LNCaP clone FGC (cell line): ENCODE data around the gene SHROOM3.
"Not testable (repeated sequence)": the region's sequence is repeated elsewhere in the genome, so short reads cannot be mapped to it uniquely, and the experiment has no call there.

Experiments
- DNase-seq: peaks from one replicate; pipeline ENCODE4 v3.0.0-alpha.2; 2011; ENCODE audit warnings: low read depth
- H3K4me3 ChIP-seq: 2 replicates; pipeline ENCODE4 v1.5.1; 2011; ENCODE audit warnings: mild to moderate bottlenecking, low read depth, low read length, control low read depth
- TF ChIP-seq, protein P1 (sequence below): IDR thresholded peaks from 2 replicates; pipeline ENCODE4 v1.5.1; 2012; ENCODE audit warnings: mild to moderate bottlenecking; ENCODE audit not compliant: control insufficient read depth, insufficient read depth; ENCODE audit errors: extremely low read depth

Gene SHROOM3

DNA sequence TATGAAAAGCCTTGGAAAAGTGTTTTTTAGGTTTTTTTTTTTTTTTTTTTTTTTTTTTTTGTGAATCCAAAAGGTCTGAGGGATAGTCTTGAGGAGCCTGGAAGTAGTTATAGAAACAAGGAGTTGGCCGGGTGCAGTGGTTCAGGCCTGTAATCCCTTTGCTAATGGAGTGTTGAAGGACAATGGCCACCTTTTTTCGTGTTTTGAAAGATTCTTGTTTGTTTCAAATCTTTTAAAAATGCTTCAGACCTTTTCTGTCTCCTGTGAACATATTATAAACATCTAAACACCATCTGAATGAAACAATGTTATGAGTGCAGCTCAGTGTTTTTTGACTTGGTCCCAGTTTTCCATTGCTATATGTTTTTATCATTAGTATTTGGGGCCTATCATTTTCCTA, 285.1 kb downstream of the SHROOM3 start:
- no peak for DNase-seq

DNA sequence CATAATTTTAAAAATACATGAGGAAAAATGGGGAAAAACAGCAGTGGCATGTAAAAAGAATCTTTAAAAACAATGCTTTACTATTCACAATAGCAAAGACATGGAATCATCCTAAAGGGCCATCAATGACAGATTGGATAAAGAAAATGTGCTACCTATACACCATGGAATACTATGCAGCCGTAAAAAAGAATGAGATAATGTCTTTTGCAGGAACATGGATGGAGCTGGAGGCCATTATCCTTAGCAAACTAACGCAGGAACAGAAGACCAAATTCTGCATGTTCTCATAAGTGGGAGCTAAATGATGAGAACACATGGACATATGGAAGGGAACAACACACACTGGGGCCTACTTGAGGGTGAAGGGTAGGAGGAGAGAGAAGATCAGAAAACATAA, 287.1 kb downstream of the SHROOM3 start:
- DNase-seq, H3K4me3 ChIP-seq: not testable (repeated sequence)

More for the DNA sequence above, 285.1 kb downstream of the SHROOM3 start:
- TF ChIP-seq, protein P1, sequence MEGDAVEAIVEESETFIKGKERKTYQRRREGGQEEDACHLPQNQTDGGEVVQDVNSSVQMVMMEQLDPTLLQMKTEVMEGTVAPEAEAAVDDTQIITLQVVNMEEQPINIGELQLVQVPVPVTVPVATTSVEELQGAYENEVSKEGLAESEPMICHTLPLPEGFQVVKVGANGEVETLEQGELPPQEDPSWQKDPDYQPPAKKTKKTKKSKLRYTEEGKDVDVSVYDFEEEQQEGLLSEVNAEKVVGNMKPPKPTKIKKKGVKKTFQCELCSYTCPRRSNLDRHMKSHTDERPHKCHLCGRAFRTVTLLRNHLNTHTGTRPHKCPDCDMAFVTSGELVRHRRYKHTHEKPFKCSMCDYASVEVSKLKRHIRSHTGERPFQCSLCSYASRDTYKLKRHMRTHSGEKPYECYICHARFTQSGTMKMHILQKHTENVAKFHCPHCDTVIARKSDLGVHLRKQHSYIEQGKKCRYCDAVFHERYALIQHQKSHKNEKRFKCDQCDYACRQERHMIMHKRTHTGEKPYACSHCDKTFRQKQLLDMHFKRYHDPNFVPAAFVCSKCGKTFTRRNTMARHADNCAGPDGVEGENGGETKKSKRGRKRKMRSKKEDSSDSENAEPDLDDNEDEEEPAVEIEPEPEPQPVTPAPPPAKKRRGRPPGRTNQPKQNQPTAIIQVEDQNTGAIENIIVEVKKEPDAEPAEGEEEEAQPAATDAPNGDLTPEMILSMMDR, result no peak
- H3K4me3 ChIP-seq, result no peak overlapping the region

DNA sequence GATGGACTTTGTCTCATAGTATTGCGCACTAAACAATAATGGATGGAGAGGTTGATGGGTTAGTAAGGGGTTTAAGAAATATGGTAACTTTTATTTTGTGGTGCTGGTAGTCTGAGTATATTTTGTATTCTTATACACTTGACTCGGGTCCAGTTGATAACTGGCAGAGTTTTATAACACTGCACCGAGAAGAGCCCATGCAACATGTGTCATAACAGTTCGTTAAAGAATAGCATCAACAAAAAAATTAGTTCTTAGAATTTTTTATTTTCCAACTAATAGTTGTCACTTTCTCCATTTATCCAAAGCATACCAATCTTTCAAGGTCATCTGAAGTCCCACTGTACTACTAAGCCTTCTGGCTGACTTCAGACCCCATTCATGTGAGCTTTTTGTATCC, 287.8 kb downstream of the SHROOM3 start:
- no peak for DNase-seq
- TF ChIP-seq, protein P1, result no peak
- H3K4me3 ChIP-seq, result no peak overlapping the region

DNA sequence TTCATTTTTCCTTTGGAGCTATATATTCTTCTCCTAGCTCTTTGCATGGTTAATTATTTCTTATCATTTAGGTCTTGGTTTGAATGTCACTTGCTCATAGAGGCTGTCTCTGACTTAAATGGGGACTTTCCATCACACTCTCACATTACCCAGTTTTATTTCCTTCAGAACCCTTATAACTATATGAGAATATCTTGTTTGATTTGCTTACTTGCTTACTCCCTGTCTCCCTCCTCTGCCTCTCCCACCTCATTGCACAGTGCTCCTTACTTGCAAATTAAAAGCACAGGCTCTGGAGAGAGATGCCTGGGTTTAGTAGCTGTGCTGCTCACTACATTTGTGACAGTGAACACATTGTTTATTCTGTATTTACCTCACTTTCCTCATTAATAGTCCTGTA, 288.3 kb downstream of the SHROOM3 start:
- no peak overlapping the region for H3K4me3 ChIP-seq
- TF ChIP-seq, protein P1, result peak; percentile 18; the same call in 1 of the 2 replicates
- no peak for DNase-seq

DNA sequence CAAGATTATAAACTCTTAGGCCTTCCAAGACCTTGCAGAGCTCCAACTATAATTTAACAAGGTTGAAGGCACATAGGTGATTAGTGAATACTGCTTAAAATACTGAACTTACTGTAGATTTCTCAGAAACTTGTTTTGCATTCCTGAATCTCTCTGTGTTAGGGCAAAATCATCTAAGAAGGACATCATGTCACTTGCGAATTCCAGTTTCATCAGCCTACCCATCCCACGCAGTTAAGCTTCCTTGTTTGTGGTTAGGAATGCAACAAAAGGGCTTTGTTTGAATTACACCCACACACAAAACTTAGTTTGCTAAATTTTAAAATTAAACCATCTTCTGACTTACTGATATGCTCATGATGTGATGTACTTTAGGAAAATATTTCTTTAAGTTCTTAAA, 288.9 kb downstream of the SHROOM3 start:
- no peak overlapping the region for H3K4me3 ChIP-seq
- DNase-seq, result no peak
- TF ChIP-seq, protein P1, result no peak

DNA sequence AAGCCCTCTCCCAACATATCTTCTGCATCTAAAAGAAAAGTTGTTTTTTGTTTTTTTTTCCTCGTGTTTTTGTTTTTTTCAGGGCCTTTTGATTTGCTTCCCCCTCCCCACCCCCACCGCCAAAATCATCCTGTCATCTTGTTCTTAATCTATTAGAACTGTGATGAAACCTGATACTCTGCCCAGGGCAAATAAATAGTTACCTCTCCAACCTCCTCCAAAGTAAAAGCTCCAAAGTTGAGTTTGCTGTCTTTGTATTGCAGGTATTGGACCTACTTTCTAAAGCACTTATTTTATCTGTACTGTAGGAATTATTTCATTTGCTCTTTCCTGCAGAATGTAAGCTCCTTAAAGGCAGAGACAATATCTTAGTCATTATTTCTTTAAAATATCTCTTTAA, 290.0 kb downstream of the SHROOM3 start:
- TF ChIP-seq, protein P1, result no peak
- DNase-seq, result peak; percentile 73
- peak overlapping the region; percentile 28 for H3K4me3 ChIP-seq

DNA sequence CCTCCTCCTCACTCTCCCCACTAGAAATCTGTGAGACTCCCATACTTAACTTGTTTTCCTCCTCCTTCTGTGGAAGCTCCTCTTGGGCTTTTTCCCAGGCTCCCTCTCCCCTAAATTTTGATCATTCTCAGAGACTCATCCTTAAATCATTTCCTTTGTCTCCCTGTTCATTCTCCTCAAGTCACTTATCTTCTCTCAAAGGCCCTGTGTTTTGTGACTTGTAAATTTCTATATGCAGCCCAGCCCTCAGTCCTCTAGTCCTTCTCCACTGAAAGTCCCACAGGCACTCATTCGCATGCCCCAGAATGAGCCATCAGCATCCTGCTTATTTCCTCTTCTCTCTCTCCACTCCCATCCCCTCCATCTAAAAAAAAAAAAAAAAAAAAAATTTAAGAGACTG, 291.1 kb downstream of the SHROOM3 start:
- DNase-seq, result no peak
- TF ChIP-seq, protein P1, result no peak
- H3K4me3 ChIP-seq, result no peak overlapping the region
